Thymus (tissue), 11 donors: ENCODE data around the gene SLC10A3. TPM values are rescaled to one million over a fixed set of nuclear protein-coding genes. Genes with fewer than 3 reads are reported as not detected.

ENCODE experiments used
- DNase-seq, 9 donors: peaks; one replicate each; pipeline ENCODE4 v3.0.0-alpha.2; 2013; ENCODE audit warnings: low spot score in 9 of 9, low read depth in 6 of 9, missing footprints in 1 of 9
- H3K27ac ChIP-seq, 2 donors: one replicate each; pipeline ENCODE4 v1.5.1; 2013; ENCODE audit warnings: control low read depth in 1 of 2, low read depth in 1 of 2, low read length in 1 of 2, mild to moderate bottlenecking in 1 of 2, moderate library complexity in 1 of 2
- H3K27me3 ChIP-seq, 2 donors: one replicate each; pipeline ENCODE4 v1.5.1; 2013; ENCODE audit warnings: low read length in 1 of 2; ENCODE audit not compliant: control insufficient read depth in 2 of 2, insufficient read depth in 1 of 2
- H3K36me3 ChIP-seq, 2 donors: one replicate each; pipeline ENCODE4 v1.5.1; 2013; ENCODE audit warnings: low read length in 1 of 2, mild to moderate bottlenecking in 1 of 2, moderate library complexity in 1 of 2; ENCODE audit not compliant: control insufficient read depth in 2 of 2, insufficient read depth in 2 of 2
- H3K4me1 ChIP-seq, 2 donors: one replicate each; pipeline ENCODE4 v1.5.1; 2013; ENCODE audit warnings: low read length in 2 of 2; ENCODE audit not compliant: control insufficient read depth in 2 of 2, insufficient read depth in 2 of 2
- H3K4me3 ChIP-seq, 2 donors: one replicate each; pipeline ENCODE4 v1.5.1; 2013; ENCODE audit warnings: low read length in 2 of 2, control low read depth in 1 of 2, mild to moderate bottlenecking in 1 of 2
- H3K9me3 ChIP-seq, 2 donors: one replicate each; pipeline ENCODE4 v1.5.1; 2013; ENCODE audit warnings: low read length in 1 of 2, mild to moderate bottlenecking in 1 of 2; ENCODE audit not compliant: control insufficient read depth in 2 of 2, insufficient read depth in 1 of 2
- WGBS: extraction: QIAGEN DNeasy Blood & Tissue Kit; methylation state at CpG from one replicate; pipeline ENCODE4 v1.1.7; 2013; 5-methylcytosine and 5-hydroxymethylcytosine counted together
- polyA plus RNA-seq: library from polyadenylated mRNA; stranded (reverse); fragments of 200-250 nt; gene quantifications from one replicate; pipeline ENCODE4 v1.2.3, GENCODE V29; 2013
- total RNA-seq: library from RNA; stranded (reverse); fragments of 120-200 nt; gene quantifications from one replicate; pipeline ENCODE4 v1.2.4, GENCODE V29; 2013
- donor health status: healthy.

Gene SLC10A3
- total and polyA plus RNA-seq, 2 donors: 6.1 to 21.6 TPM

GRCh38 chrX:154488336-154489075 lies 1.9 kb downstream of the SLC10A3 start:
- DNase-seq: no peak
- Histone ChIP-seq H3K27me3 (no peaks in the 10 kb centered on the region), H3K36me3 (peaks cover 18 to 22% of the 10 kb centered on the region in 2 donors), H3K27ac (no peak overlapping the region), H3K4me3 (no peak overlapping the region), H3K4me1 (peaks cover 8 to 28% of the 10 kb centered on the region in 2 donors), H3K9me3 (peaks cover 0 to 18% of the 10 kb centered on the region in 2 donors)
- 97% methylated on average over 20 of the region's 20 CpGs for WGBS

GRCh38 chrX:154487518-154488290 lies 2.7 kb downstream of the SLC10A3 start:
- over 99% methylated on average over 28 of the region's 28 CpGs for WGBS
- H3K4me1 ChIP-seq: peaks cover 8 to 28% of the 10 kb centered on the region in 2 donors

GRCh38 chrX:154486396-154487207 lies 3.8 kb downstream of the SLC10A3 start, which contains the start of gene UBL4A:
TSS of gene UBL4A (minus strand) at chrX:154486615. CDS start at chrX:154486584, 31 bp downstream.
- peaks cover 18 to 22% of the 10 kb centered on the region in 2 donors for H3K36me3 ChIP-seq
- H3K27me3 ChIP-seq: no peaks in the 10 kb centered on the region
- WGBS: 1% methylated on average over 65 of the region's 95 CpGs
- peak in 4 of 9 donors; percentile 21 to 56 (median 36) for DNase-seq
- peak within 1 kb of the TSS; percentile 37 to 74 for H3K27ac ChIP-seq
- peak within 1 kb of the TSS; percentile 56 to 70 for H3K4me3 ChIP-seq
- peaks cover 8 to 32% of the 10 kb centered on the region in 2 donors for H3K4me1 ChIP-seq
- H3K9me3 ChIP-seq: peaks cover 0 to 18% of the 10 kb centered on the region in 2 donors

More at GRCh38 chrX:154487518-154488290, 2.7 kb downstream of the SLC10A3 start:
- Histone ChIP-seq H3K27ac (no peak overlapping the region), H3K36me3 (peaks cover 18 to 22% of the 10 kb centered on the region in 2 donors), H3K4me3 (no peak overlapping the region), H3K9me3 (peaks cover 0 to 18% of the 10 kb centered on the region in 2 donors), H3K27me3 (no peaks in the 10 kb centered on the region)
- no peak for DNase-seq

- H3K27ac ChIP-seq: peak overlapping the region in 1 of 2 donors; percentile 74
- H3K27me3 ChIP-seq: no peaks in the 10 kb centered on the region
- H3K4me1 ChIP-seq: peaks cover 8 to 29% of the 10 kb centered on the region in 2 donors
- peaks cover 18 to 22% of the 10 kb centered on the region in 2 donors for H3K36me3 ChIP-seq
- WGBS: under 1% methylated on average over 32 of the region's 35 CpGs
- peak overlapping the region; percentile 56 to 70 for H3K4me3 ChIP-seq
- H3K9me3 ChIP-seq: peaks cover 0 to 18% of the 10 kb centered on the region in 2 donors
- peak in 2 of 9 donors; percentile 19 to 34 for DNase-seq
These were observed 4.4 kb downstream of the SLC10A3 start for GRCh38 chrX:154486052-154486395.

- 64% methylated on average over 35 of the region's 35 CpGs for WGBS
- peaks cover 18 to 22% of the 10 kb centered on the region in 2 donors for H3K36me3 ChIP-seq
- H3K4me1 ChIP-seq: peaks cover 8 to 26% of the 10 kb centered on the region in 2 donors
- H3K9me3 ChIP-seq: peaks cover 0 to 18% of the 10 kb centered on the region in 2 donors
- no peak for DNase-seq
- H3K27ac ChIP-seq: no peak overlapping the region
- H3K4me3 ChIP-seq: peak overlapping the region; percentile 34 to 70
- H3K27me3 ChIP-seq: no peaks in the 10 kb centered on the region
These were observed 5.0 kb downstream of the SLC10A3 start for GRCh38 chrX:154485150-154486051.

GRCh38 chrX:154484255-154485149 lies 5.9 kb downstream of the SLC10A3 start:
- Histone ChIP-seq H3K9me3 (peaks cover 0 to 20% of the 10 kb centered on the region in 2 donors), H3K4me3 (no peak overlapping the region), H3K4me1 (peaks cover 8 to 26% of the 10 kb centered on the region in 2 donors), H3K27ac (no peak overlapping the region), H3K27me3 (no peaks in the 10 kb centered on the region), H3K36me3 (peaks cover 18 to 22% of the 10 kb centered on the region in 2 donors)
- 97% methylated on average over 16 of the region's 16 CpGs for WGBS
- DNase-seq: no peak

- peaks cover 6 to 29% of the 10 kb centered on the region in 2 donors for H3K4me1 ChIP-seq
- H3K27ac ChIP-seq: no peak overlapping the region
- peaks cover 18% of the 10 kb centered on the region in 2 donors for H3K36me3 ChIP-seq
- no peaks in the 10 kb centered on the region for H3K27me3 ChIP-seq
- no peak overlapping the region for H3K4me3 ChIP-seq
- peaks cover 0 to 19% of the 10 kb centered on the region in 2 donors for H3K9me3 ChIP-seq
- 85% methylated on average over 7 of the region's 7 CpGs for WGBS
- no peak for DNase-seq
These were observed 7.1 kb downstream of the SLC10A3 start for GRCh38 chrX:154483325-154483724.
